ENCODE data around the gene PCBP2. TPM values are rescaled to one million over a fixed set of nuclear protein-coding genes. Genes with fewer than 3 reads are reported as not detected.

Gene PCBP2
- total RNA-seq, 1 experiment from 2014 or later = 981 TPM

DNA sequence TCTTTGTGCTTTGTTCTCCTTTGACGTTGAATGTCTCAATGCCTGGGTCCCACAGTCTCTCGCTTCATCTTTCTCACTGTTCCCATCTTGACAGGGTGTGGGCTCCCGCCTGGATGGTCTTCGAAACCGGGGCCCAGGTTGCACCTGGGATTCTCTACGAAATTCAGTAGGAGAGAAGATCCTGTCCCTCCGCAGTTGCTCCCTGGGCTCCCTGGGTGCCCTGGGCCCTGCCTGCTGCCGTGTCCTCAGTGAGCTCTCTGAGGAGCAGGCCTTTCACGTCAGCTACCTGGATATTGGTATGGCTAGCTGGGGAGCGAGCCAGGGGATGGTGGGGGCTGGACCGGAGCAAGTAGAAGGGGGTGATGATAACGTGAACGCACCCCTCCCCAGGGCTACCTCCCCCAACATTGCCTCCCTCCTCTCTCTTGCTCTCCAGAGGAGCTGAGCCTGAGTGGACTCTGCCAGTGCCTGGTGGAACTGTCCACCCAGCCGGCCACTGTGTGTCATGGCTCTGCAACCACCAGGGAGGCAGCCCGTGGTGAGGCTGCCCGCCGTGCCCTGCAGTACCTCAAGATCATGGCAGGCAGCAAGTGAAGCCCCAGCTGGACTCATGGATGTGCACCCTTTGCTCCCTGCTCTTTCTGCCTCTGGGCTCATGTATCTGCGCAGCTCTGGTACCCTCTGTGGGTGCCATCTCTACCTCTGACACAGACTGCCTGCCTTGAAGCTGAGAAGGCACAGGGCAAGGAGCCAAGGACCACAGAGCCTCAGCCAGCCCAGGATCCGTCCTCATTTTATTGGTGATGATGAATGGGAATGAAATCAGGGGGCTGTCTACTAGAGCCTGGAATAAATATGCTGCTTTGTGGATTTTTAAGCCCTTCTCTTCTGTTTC lies 53.9 kb downstream of the PCBP2 start:
- Mint-ChIP-seq H3K4me3 (no peak overlapping the region), H3K27me3 (ENCODE audit: low read depth) (no peaks in the 10 kb centered on the region), H3K27ac (no peak overlapping the region), H3K9me3 (no peaks in the 10 kb centered on the region), H3K4me1 (peaks cover 12% of the 10 kb centered on the region), H3K36me3 (peaks cover 21% of the 10 kb centered on the region)
- TF ChIP-seq EMX1 (CRISPR knock-in tag; IDR thresholded peaks at IDR 0.05) (no peak), NFATC4 (CRISPR knock-in tag; IDR thresholded peaks at IDR 0.05) (no peak)
- TF ChIP-seq, protein P1, sequence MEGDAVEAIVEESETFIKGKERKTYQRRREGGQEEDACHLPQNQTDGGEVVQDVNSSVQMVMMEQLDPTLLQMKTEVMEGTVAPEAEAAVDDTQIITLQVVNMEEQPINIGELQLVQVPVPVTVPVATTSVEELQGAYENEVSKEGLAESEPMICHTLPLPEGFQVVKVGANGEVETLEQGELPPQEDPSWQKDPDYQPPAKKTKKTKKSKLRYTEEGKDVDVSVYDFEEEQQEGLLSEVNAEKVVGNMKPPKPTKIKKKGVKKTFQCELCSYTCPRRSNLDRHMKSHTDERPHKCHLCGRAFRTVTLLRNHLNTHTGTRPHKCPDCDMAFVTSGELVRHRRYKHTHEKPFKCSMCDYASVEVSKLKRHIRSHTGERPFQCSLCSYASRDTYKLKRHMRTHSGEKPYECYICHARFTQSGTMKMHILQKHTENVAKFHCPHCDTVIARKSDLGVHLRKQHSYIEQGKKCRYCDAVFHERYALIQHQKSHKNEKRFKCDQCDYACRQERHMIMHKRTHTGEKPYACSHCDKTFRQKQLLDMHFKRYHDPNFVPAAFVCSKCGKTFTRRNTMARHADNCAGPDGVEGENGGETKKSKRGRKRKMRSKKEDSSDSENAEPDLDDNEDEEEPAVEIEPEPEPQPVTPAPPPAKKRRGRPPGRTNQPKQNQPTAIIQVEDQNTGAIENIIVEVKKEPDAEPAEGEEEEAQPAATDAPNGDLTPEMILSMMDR (IDR thresholded peaks at IDR 0.05) = no peak
- TF ChIP-seq, protein P2, sequence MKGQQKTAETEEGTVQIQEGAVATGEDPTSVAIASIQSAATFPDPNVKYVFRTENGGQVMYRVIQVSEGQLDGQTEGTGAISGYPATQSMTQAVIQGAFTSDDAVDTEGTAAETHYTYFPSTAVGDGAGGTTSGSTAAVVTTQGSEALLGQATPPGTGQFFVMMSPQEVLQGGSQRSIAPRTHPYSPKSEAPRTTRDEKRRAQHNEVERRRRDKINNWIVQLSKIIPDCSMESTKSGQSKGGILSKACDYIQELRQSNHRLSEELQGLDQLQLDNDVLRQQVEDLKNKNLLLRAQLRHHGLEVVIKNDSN (CRISPR knock-in tag; IDR thresholded peaks at IDR 0.05) = no peak
- TF ChIP-seq, protein P3, sequence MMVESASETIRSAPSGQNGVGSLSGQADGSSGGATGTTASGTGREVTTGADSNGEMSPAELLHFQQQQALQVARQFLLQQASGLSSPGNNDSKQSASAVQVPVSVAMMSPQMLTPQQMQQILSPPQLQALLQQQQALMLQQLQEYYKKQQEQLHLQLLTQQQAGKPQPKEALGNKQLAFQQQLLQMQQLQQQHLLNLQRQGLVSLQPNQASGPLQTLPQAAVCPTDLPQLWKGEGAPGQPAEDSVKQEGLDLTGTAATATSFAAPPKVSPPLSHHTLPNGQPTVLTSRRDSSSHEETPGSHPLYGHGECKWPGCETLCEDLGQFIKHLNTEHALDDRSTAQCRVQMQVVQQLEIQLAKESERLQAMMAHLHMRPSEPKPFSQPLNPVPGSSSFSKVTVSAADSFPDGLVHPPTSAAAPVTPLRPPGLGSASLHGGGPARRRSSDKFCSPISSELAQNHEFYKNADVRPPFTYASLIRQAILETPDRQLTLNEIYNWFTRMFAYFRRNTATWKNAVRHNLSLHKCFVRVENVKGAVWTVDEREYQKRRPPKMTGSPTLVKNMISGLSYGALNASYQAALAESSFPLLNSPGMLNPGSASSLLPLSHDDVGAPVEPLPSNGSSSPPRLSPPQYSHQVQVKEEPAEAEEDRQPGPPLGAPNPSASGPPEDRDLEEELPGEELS (CRISPR knock-in tag; IDR thresholded peaks at IDR 0.05) = no peak
- TF ChIP-seq, protein P4, sequence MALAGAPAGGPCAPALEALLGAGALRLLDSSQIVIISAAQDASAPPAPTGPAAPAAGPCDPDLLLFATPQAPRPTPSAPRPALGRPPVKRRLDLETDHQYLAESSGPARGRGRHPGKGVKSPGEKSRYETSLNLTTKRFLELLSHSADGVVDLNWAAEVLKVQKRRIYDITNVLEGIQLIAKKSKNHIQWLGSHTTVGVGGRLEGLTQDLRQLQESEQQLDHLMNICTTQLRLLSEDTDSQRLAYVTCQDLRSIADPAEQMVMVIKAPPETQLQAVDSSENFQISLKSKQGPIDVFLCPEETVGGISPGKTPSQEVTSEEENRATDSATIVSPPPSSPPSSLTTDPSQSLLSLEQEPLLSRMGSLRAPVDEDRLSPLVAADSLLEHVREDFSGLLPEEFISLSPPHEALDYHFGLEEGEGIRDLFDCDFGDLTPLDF (CRISPR knock-in tag; IDR thresholded peaks at IDR 0.05) = no peak
- no peak for DNase-seq (ENCODE audit: low spot score)
- no peak for ATAC-seq
- ChIA-PET POLR2A (no interaction called here), CTCF (interaction anchor here (0.9 to 6.8 kb wide), 2 partner anchors 26 to 153 kb away, joined by 4 to 99 read pairs; no protein-coding TSS in a partner anchor)

DNA sequence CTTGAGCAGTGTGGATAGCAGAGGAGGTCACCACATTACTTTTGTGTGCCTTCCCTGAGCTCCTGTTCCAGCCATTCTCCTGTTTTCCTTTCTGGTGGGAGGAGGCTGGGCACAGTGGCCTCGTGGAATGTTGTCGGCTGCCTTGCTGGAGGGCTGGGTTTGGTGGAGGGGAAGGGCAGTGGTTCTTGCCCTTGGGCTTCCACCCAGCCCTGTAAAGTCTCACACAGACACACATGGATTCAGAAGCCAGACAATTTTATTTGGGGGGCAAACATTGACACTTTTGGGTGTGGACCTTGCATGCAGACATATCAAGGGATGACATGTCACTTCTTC lies 54.5 kb downstream of the PCBP2 start:
- H3K27ac Mint-ChIP-seq = no peak overlapping the region
- ATAC-seq = no peak
- H3K36me3 Mint-ChIP-seq = peaks cover 21% of the 10 kb centered on the region
- ChIA-PET CTCF (interaction anchor here (0.9 to 6.8 kb wide), 2 partner anchors 26 to 154 kb away, joined by 4 to 99 read pairs; no protein-coding TSS in a partner anchor), POLR2A (no interaction called here)
- H3K4me3 Mint-ChIP-seq = no peak overlapping the region
- no peak for DNase-seq (ENCODE audit: low spot score)
- H3K4me1 Mint-ChIP-seq = peaks cover 12% of the 10 kb centered on the region
- no peaks in the 10 kb centered on the region for H3K9me3 Mint-ChIP-seq
- no peaks in the 10 kb centered on the region for H3K27me3 Mint-ChIP-seq (ENCODE audit: low read depth)
- TF ChIP-seq ZNF232 (CRISPR knock-in tag; IDR thresholded peaks at IDR 0.05) (no peak), FOXP1 (CRISPR knock-in tag; IDR thresholded peaks at IDR 0.05; ENCODE audit: borderline replicate concordance) (no peak), ZNF219 (CRISPR knock-in tag; IDR thresholded peaks at IDR 0.05; ENCODE audit: borderline replicate concordance) (no peak), EMX1 (CRISPR knock-in tag; IDR thresholded peaks at IDR 0.05) (no peak), RELA (CRISPR knock-in tag; IDR thresholded peaks at IDR 0.05; ENCODE audit: borderline replicate concordance) (no peak), NFYB (CRISPR knock-in tag; conservative IDR thresholded peaks at IDR 0.05; ENCODE audit: low read depth) (no peak), ELF4 (CRISPR knock-in tag; IDR thresholded peaks at IDR 0.05; ENCODE audit: low read depth) (no peak), NFE2L1 (CRISPR knock-in tag; IDR thresholded peaks at IDR 0.05) (no peak)
- TF ChIP-seq, protein P5, sequence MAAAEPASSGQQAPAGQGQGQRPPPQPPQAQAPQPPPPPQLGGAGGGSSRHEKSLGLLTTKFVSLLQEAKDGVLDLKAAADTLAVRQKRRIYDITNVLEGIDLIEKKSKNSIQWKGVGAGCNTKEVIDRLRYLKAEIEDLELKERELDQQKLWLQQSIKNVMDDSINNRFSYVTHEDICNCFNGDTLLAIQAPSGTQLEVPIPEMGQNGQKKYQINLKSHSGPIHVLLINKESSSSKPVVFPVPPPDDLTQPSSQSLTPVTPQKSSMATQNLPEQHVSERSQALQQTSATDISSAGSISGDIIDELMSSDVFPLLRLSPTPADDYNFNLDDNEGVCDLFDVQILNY (CRISPR knock-in tag; IDR thresholded peaks at IDR 0.05) = no peak
- TF ChIP-seq, protein P6, sequence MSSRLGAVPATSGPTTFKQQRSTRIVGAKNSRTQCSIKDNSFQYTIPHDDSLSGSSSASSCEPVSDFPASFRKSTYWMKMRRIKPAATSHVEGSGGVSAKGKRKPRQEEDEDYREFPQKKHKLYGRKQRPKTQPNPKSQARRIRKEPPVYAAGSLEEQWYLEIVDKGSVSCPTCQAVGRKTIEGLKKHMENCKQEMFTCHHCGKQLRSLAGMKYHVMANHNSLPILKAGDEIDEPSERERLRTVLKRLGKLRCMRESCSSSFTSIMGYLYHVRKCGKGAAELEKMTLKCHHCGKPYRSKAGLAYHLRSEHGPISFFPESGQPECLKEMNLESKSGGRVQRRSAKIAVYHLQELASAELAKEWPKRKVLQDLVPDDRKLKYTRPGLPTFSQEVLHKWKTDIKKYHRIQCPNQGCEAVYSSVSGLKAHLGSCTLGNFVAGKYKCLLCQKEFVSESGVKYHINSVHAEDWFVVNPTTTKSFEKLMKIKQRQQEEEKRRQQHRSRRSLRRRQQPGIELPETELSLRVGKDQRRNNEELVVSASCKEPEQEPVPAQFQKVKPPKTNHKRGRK (CRISPR knock-in tag; IDR thresholded peaks at IDR 0.05; ENCODE audit: borderline replicate concordance) = no peak
- TF ChIP-seq, protein P7, sequence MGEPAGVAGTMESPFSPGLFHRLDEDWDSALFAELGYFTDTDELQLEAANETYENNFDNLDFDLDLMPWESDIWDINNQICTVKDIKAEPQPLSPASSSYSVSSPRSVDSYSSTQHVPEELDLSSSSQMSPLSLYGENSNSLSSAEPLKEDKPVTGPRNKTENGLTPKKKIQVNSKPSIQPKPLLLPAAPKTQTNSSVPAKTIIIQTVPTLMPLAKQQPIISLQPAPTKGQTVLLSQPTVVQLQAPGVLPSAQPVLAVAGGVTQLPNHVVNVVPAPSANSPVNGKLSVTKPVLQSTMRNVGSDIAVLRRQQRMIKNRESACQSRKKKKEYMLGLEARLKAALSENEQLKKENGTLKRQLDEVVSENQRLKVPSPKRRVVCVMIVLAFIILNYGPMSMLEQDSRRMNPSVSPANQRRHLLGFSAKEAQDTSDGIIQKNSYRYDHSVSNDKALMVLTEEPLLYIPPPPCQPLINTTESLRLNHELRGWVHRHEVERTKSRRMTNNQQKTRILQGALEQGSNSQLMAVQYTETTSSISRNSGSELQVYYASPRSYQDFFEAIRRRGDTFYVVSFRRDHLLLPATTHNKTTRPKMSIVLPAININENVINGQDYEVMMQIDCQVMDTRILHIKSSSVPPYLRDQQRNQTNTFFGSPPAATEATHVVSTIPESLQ (CRISPR knock-in tag; IDR thresholded peaks at IDR 0.05) = no peak
- TF ChIP-seq, protein P8, sequence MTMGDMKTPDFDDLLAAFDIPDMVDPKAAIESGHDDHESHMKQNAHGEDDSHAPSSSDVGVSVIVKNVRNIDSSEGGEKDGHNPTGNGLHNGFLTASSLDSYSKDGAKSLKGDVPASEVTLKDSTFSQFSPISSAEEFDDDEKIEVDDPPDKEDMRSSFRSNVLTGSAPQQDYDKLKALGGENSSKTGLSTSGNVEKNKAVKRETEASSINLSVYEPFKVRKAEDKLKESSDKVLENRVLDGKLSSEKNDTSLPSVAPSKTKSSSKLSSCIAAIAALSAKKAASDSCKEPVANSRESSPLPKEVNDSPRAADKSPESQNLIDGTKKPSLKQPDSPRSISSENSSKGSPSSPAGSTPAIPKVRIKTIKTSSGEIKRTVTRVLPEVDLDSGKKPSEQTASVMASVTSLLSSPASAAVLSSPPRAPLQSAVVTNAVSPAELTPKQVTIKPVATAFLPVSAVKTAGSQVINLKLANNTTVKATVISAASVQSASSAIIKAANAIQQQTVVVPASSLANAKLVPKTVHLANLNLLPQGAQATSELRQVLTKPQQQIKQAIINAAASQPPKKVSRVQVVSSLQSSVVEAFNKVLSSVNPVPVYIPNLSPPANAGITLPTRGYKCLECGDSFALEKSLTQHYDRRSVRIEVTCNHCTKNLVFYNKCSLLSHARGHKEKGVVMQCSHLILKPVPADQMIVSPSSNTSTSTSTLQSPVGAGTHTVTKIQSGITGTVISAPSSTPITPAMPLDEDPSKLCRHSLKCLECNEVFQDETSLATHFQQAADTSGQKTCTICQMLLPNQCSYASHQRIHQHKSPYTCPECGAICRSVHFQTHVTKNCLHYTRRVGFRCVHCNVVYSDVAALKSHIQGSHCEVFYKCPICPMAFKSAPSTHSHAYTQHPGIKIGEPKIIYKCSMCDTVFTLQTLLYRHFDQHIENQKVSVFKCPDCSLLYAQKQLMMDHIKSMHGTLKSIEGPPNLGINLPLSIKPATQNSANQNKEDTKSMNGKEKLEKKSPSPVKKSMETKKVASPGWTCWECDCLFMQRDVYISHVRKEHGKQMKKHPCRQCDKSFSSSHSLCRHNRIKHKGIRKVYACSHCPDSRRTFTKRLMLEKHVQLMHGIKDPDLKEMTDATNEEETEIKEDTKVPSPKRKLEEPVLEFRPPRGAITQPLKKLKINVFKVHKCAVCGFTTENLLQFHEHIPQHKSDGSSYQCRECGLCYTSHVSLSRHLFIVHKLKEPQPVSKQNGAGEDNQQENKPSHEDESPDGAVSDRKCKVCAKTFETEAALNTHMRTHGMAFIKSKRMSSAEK (CRISPR knock-in tag; IDR thresholded peaks at IDR 0.05; ENCODE audit: borderline replicate concordance) = no peak
